ENCODE data around the gene CSNK1G2. TPM values are rescaled to one million over a fixed set of nuclear protein-coding genes. Genes with fewer than 3 reads are reported as not detected.
A peak's percentile ranks its signal among the peaks of the same experiment; 100 is the strongest.

Gene CSNK1G2
- total and polyA plus RNA-seq, 2 of the 13 experiments (the other 11 are each of a cell fraction or from before 2014, with no cell fraction given) = 53.8 to 72.5 TPM

DNA sequence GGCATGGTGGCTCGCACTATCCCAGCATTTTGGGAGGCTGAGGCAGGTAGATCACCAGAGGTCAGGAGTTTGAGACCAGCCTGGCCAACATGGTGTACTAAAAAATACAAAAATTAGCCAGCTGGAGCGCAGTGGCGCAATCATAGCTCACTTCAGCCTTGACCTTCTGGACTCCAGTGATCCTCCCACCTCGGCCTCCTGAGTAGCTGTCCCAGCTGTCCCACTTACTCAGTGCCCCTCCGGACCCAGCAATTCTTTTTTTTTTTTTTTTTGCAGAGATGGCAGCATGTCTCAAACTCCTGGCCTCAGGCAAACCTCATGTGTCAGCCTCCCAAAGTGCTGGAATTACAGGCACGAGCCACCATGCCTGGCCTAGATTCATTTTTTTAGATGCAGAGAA is 38.0 kb upstream of the CSNK1G2 start (continued):
- TF ChIP-seq, protein P1, sequence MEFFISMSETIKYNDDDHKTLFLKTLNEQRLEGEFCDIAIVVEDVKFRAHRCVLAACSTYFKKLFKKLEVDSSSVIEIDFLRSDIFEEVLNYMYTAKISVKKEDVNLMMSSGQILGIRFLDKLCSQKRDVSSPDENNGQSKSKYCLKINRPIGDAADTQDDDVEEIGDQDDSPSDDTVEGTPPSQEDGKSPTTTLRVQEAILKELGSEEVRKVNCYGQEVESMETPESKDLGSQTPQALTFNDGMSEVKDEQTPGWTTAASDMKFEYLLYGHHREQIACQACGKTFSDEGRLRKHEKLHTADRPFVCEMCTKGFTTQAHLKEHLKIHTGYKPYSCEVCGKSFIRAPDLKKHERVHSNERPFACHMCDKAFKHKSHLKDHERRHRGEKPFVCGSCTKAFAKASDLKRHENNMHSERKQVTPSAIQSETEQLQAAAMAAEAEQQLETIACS (CRISPR knock-in tag; IDR thresholded peaks at IDR 0.05) = 0 out of 2 replicates have a peak, but pooled peaks have one; percentile 16
- TF ChIP-seq, protein P2, sequence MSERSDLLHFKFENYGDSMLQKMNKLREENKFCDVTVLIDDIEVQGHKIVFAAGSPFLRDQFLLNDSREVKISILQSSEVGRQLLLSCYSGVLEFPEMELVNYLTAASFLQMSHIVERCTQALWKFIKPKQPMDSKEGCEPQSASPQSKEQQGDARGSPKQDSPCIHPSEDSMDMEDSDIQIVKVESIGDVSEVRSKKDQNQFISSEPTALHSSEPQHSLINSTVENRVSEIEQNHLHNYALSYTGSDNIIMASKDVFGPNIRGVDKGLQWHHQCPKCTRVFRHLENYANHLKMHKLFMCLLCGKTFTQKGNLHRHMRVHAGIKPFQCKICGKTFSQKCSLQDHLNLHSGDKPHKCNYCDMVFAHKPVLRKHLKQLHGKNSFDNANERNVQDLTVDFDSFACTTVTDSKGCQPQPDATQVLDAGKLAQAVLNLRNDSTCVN (CRISPR knock-in tag; IDR thresholded peaks at IDR 0.05; ENCODE audit: borderline replicate concordance) = no peak
- TF ChIP-seq GPBP1L1 (CRISPR knock-in tag; IDR thresholded peaks at IDR 0.05) = no peak
- no peak for TF ChIP-seq ZNF124 (CRISPR knock-in tag; IDR thresholded peaks at IDR 0.05)
- TF ChIP-seq ZNF883 (CRISPR knock-in tag; IDR thresholded peaks at IDR 0.05; ENCODE audit: not compliant biosample characterization) = no peak
- TF ChIP-seq ZNF614 (CRISPR knock-in tag; IDR thresholded peaks at IDR 0.05; ENCODE audit: borderline replicate concordance) = no peak
- no peak for TF ChIP-seq ZNF878 (CRISPR knock-in tag; IDR thresholded peaks at IDR 0.05)
- no peak for TF ChIP-seq GABPB1 (CRISPR knock-in tag; IDR thresholded peaks at IDR 0.05)
- no peak for TF ChIP-seq DNMT1 (CRISPR knock-in tag; IDR thresholded peaks at IDR 0.05)
- no peak for TF ChIP-seq ZNF333 (CRISPR knock-in tag; IDR thresholded peaks at IDR 0.05; ENCODE audit: borderline replicate concordance)
- no peak for TF ChIP-seq PRMT3 (CRISPR knock-in tag; IDR thresholded peaks at IDR 0.05; ENCODE audit: borderline replicate concordance, low read depth)
- no peak for TF ChIP-seq ATF7-NPFF (CRISPR knock-in tag; IDR thresholded peaks at IDR 0.05; ENCODE audit: low read depth)
- no peak for TF ChIP-seq KLF16 (CRISPR knock-in tag; IDR thresholded peaks at IDR 0.05)
- no peak for TF ChIP-seq PHB2 (IDR thresholded peaks at IDR 0.05; ENCODE audit: partially characterized antibody)
- TF ChIP-seq KDM3A (CRISPR knock-in tag; IDR thresholded peaks at IDR 0.05; ENCODE audit: low read depth) = no peak
- peak; percentile 23 for TF ChIP-seq YY1 (IDR thresholded peaks at IDR 0.05; ENCODE audit: insufficient read depth, insufficient replicate concordance, low read depth, low read length)
- TF ChIP-seq LCORL (IDR thresholded peaks at IDR 0.05) = no peak
- peak; percentile 68 for TF ChIP-seq LCORL (CRISPR knock-in tag; IDR thresholded peaks at IDR 0.05)
- TF ChIP-seq TCF7L2 (IDR thresholded peaks at IDR 0.05; ENCODE audit: low read depth, low read length) = no peak
- TF ChIP-seq ZNF276 (CRISPR knock-in tag; IDR thresholded peaks at IDR 0.05; ENCODE audit: low read depth) = no peak
- TF ChIP-seq JUN (CRISPR knock-in tag; IDR thresholded peaks at IDR 0.05) = no peak
- TF ChIP-seq ZBTB43 (CRISPR knock-in tag; conservative IDR thresholded peaks at IDR 0.05) = no peak
- TF ChIP-seq NCOA1 (CRISPR knock-in tag; IDR thresholded peaks at IDR 0.05) = no peak
- TF ChIP-seq ATF2 (CRISPR knock-in tag; IDR thresholded peaks at IDR 0.05) = no peak
